ENCODE results near the gene FETUB. TPM values are rescaled to one million over a fixed set of nuclear protein-coding genes. Genes with fewer than 3 reads are reported as not detected.

Gene FETUB
- total and polyA plus RNA-seq, 2 donors (not counting 3 experiments of a cell fraction or from before 2014, with no cell fraction given), result not detected

DNA sequence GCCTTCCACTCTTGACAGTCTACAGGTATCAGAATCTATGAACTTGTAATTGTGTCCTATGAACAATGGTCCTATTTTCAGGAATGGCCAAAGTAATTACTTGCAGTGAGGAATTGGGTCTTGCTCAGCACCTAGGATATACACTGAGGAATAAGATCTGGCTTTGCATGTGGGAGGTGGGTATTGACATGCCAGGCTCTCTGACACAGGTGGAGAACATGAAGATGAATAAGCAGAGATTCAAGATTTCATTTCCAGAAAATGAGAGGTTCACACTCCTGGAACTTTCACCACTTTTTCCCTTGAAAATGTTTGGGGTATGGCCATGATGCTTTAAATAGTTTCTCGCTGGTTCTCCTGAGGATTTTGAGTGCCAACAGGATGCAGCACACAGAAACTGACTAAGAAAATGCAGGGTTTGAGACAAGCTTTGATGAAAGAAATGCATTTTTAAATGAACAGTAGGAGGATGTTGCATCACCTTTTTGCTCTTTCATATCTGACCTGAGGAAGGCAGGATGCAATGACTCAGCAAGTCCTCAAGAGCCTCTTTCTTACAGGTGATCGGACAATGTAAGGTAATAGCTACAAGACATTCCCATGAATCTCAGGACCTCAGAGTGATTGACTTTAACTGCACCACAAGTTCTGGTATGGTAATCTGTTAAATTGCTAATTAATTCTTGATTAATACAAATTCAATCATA, 29.3 kb downstream of the FETUB start:
- DNase-seq (ENCODE audit: low read depth, low spot score), result no peak
- no peaks in the 10 kb centered on the region for H3K36me3 ChIP-seq (ENCODE audit: control insufficient read depth in 2 of 2, extremely low read depth in 1 of 2, insufficient read depth in 2 of 2, low read length in 2 of 2)
- no peak overlapping the region for H3K4me3 ChIP-seq (replicated peaks in 1 of 3; ENCODE audit: insufficient read depth in 1 of 3, low read depth in 1 of 3, low read length in 3 of 3)
- H3K4me2 ChIP-seq (ENCODE audit: insufficient read depth, low read length), result no peak overlapping the region
- no peaks in the 10 kb centered on the region for H4K20me1 ChIP-seq (replicated peaks; ENCODE audit: control insufficient read depth, extremely low read depth, insufficient read depth, low read length)
- intact Hi-C loops (cut with micrococcal nuclease), result no loop called here
- no peaks in the 10 kb centered on the region for H3K9me1 ChIP-seq (replicated peaks; ENCODE audit: control insufficient read depth, extremely low read depth, insufficient read depth, low read length)
- H2AFZ ChIP-seq (ENCODE audit: low read depth, low read length), result no peak overlapping the region
- H3K79me2 ChIP-seq (ENCODE audit: control insufficient read depth, insufficient read depth, low read length), result no peaks in the 10 kb centered on the region
- H3K9me3 ChIP-seq (replicated peaks; ENCODE audit: control insufficient read depth, insufficient read depth, low read length), result no peaks in the 10 kb centered on the region
- H3K27me3 ChIP-seq (ENCODE audit: control insufficient read depth in 2 of 2, insufficient read depth in 2 of 2, low read length in 2 of 2), result peaks cover 2 to 3% of the 10 kb centered on the region in 2 experiments
- dilution Hi-C loops (cut with MboI; ENCODE audit: extremely low pct_ligation_motif_present, low sequenced_read_pairs), result no loop called here
- no peaks in the 10 kb centered on the region for H3K4me1 ChIP-seq (ENCODE audit: control insufficient read depth, extremely low read depth, insufficient read depth, low read length)
- FAIRE-seq, result no peak
- H3K27ac ChIP-seq (ENCODE audit: insufficient read depth, low read depth, low read length), result no peak overlapping the region
- ChIA-PET CTCF (interaction anchor here (1.5 kb wide), 1 partner anchor 15 kb away, joined by 3 read pairs; no protein-coding TSS in a partner anchor), POLR2A (no interaction called here)
- H3K9ac ChIP-seq (replicated peaks; ENCODE audit: extremely low read depth, insufficient read depth, low read length), result no peak overlapping the region
- no peak for TF ChIP-seq POLR2AphosphoS5 (IDR thresholded peaks at IDR 0.05; ENCODE audit: insufficient read depth, low read depth, low read length)
- TF ChIP-seq EZH2 (IDR thresholded peaks at IDR 0.05; ENCODE audit: borderline replicate concordance, low read depth, low read length, severe bottlenecking), result no peak
- no peak for TF ChIP-seq FOS (IDR thresholded peaks at IDR 0.05; ENCODE audit: borderline replicate concordance, insufficient read depth, low read length)
- TF ChIP-seq, protein P1, sequence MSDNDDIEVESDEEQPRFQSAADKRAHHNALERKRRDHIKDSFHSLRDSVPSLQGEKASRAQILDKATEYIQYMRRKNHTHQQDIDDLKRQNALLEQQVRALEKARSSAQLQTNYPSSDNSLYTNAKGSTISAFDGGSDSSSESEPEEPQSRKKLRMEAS (IDR thresholded peaks at IDR 0.05; ENCODE audit: insufficient read depth, insufficient read length), result no peak
- no peak for TF ChIP-seq JUN (IDR thresholded peaks at IDR 0.05; ENCODE audit: borderline replicate concordance, insufficient read depth, insufficient read length, low read depth)
- TF ChIP-seq, protein P2, sequence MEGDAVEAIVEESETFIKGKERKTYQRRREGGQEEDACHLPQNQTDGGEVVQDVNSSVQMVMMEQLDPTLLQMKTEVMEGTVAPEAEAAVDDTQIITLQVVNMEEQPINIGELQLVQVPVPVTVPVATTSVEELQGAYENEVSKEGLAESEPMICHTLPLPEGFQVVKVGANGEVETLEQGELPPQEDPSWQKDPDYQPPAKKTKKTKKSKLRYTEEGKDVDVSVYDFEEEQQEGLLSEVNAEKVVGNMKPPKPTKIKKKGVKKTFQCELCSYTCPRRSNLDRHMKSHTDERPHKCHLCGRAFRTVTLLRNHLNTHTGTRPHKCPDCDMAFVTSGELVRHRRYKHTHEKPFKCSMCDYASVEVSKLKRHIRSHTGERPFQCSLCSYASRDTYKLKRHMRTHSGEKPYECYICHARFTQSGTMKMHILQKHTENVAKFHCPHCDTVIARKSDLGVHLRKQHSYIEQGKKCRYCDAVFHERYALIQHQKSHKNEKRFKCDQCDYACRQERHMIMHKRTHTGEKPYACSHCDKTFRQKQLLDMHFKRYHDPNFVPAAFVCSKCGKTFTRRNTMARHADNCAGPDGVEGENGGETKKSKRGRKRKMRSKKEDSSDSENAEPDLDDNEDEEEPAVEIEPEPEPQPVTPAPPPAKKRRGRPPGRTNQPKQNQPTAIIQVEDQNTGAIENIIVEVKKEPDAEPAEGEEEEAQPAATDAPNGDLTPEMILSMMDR (IDR thresholded peaks at IDR 0.05; ENCODE audit: extremely low read depth in 1 of 2, insufficient read depth in 1 of 2, low read depth in 1 of 2, low read length in 2 of 2), result no peak
- TF ChIP-seq POLR2A (IDR thresholded peaks at IDR 0.05; ENCODE audit: low read depth, low read length), result no peak
- no peak for TF ChIP-seq MYC (IDR thresholded peaks at IDR 0.05; ENCODE audit: low read depth, low read length)
- no peak for TF ChIP-seq GATA2 (IDR thresholded peaks at IDR 0.05; ENCODE audit: insufficient read depth, insufficient read length, low read depth, low read length)
- no TSS peak for BruUV-seq (replicated peaks)

Measured in endothelial cell of umbilical vein (primary cell).